ENCODE measurements around the gene CRTC3. TPM values are rescaled to one million over a fixed set of nuclear protein-coding genes. Genes with fewer than 3 reads are reported as not detected.
"Not testable (repeated sequence)": the region's sequence is repeated elsewhere in the genome, so short reads cannot be mapped to it uniquely, and the experiment has no call there.

The CRTC3 gene
- total RNA-seq, 8 experiments from 2014 or later = 8.1 to 33.1 (median 11.8) TPM

GRCh38 chr15:90683371-90683770 lies 153.6 kb downstream of the CRTC3 start:
- ATAC-seq (replicated peaks in 6 of 8) = no peak
- Histone ChIP-seq H3K27ac (no peak overlapping the region), H3K4me1 (replicated peaks in 1 of 2) (no peaks in the 10 kb centered on the region), H3K4me3 (no peak overlapping the region)
- in situ Hi-C loops (cut with MboI; ENCODE audit: low pct_unique_long_range_greater_than_20kb in 2 of 9, low sequenced_read_pairs in 9 of 9, unreplicated experiment in 9 of 9) = no loop called here
- 58 to 100% (median 90%) methylated on average over 1 to 7 of the region's 10 CpGs; no CpG with 5 or more reads in 2 of the 10 experiments for WGBS, 10 experiments

DNA sequence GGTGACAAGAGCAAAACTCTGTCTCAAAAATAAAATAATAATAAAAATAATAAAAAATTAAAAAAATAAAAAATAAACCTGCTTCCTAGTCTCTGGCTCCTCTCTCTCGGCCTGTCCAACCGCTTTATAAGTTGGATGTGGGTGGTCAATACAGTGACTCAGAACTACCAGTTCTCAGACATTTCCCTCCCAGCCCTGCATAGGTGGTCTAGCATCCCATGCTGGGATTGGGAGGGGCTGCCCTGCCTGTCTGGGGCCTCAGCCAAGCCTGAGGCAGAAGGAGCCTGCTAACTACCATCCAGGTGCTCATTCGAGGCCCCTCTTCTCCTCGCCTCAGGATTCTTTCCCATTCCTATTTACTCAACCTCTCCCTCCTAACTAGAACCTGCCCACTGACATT lies 154.2 kb downstream of the CRTC3 start:
- Histone ChIP-seq H3K27ac (no peak overlapping the region), H3K4me3 (no peak overlapping the region), H3K4me1 (replicated peaks in 1 of 2) (no peaks in the 10 kb centered on the region)
- 67 to 96% (median 93%) methylated on average over 2 to 4 of the region's 4 CpGs; no CpG with 5 or more reads in 3 of the 10 experiments for WGBS, 10 experiments
- in situ Hi-C loops (cut with MboI; ENCODE audit: low pct_unique_long_range_greater_than_20kb in 2 of 9, low sequenced_read_pairs in 9 of 9, unreplicated experiment in 9 of 9) = no loop called here
- ATAC-seq (replicated peaks in 6 of 8) = no peak

DNA sequence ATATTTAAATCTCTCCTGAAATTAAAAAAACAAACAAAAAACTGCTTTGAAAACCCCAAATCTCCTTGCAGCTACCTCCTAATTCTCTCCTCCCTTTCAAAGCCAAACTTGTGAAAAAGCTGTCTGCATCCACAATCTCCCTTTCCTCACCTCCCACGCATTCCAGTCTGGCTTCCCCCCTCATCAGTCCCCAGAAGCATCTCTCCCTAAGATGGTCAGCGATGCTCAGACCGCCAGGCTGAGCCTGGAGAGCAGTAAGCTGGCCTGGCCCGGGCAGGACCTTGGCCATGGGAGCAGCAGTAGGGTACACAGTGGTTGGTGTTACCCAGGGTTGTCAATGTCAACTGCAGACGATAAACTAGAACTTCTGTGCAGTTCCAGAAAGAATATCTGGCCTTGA lies 154.6 kb downstream of the CRTC3 start:
- 20 to 100% (median 82%) methylated on average over 1 to 5 of the region's 5 CpGs; no CpG with 5 or more reads in 3 of the 10 experiments for WGBS, 10 experiments
- H3K4me1 ChIP-seq (replicated peaks in 1 of 2) = no peaks in the 10 kb centered on the region
- no peak overlapping the region for H3K27ac ChIP-seq
- in situ Hi-C loops (cut with MboI; ENCODE audit: low pct_unique_long_range_greater_than_20kb in 2 of 9, low sequenced_read_pairs in 9 of 9, unreplicated experiment in 9 of 9) = no loop called here
- ATAC-seq (replicated peaks in 6 of 8) = no peak
- no peak overlapping the region for H3K4me3 ChIP-seq

GRCh38 chr15:90685591-90686434 lies 156.1 kb downstream of the CRTC3 start:
- in situ Hi-C loops (cut with MboI; ENCODE audit: low pct_unique_long_range_greater_than_20kb in 2 of 9, low sequenced_read_pairs in 9 of 9, unreplicated experiment in 9 of 9) = no loop called here
- no peak overlapping the region for H3K27ac ChIP-seq
- 60 to 98% (median 88%) methylated on average over 1 to 11 of the region's 11 CpGs for WGBS, 10 experiments
- no peaks in the 10 kb centered on the region for H3K4me1 ChIP-seq (replicated peaks in 1 of 2)
- H3K4me3 ChIP-seq = no peak overlapping the region
- ATAC-seq (replicated peaks in 6 of 8) = no peak

- in situ Hi-C loops (cut with MboI; ENCODE audit: low pct_unique_long_range_greater_than_20kb in 2 of 9, low sequenced_read_pairs in 9 of 9, unreplicated experiment in 9 of 9) = no loop called here
- WGBS, 10 experiments = 67 to 100% (median 90%) methylated on average over 1 to 3 of the region's 3 CpGs; no CpG with 5 or more reads in 3 of the 10 experiments
- H3K4me1 ChIP-seq (replicated peaks in 1 of 2) = no peaks in the 10 kb centered on the region
- ATAC-seq (replicated peaks in 6 of 8) = no peak
- no peak overlapping the region for H3K27ac ChIP-seq
- no peak overlapping the region for H3K4me3 ChIP-seq
These were observed 156.9 kb downstream of the CRTC3 start for GRCh38 chr15:90686435-90687218.

DNA sequence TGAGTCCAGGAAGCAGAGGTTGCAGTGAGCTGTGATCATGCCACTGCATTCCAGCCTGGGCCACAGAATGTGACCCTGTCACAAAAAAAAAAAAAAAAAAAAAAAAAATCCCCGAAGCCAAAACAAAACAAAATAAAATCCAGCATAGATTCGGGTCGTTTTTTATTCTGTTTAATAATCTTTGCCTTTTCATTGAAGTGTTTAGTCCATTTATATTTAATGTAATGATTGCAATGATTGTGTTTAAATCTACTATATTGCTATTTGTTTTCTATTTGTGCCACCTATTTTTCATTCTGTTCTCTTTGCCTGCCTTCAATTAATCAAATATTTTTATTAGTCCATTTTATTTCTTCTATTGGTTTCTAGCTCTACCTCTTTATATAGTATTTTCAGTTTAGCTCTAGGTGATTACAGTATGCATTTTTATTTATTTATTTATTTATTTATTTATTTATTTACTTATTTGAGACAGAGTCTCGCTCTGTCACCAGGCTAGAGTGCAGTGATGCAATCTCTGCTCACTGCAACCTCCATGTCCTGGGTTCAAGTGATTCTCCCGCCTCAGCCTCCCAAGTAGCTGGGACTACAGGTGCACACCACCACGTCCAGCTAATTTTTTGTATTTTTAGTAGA lies 159.7 kb downstream of the CRTC3 start:
- H3K4me3 ChIP-seq; H3K4me1 ChIP-seq (replicated peaks in 1 of 2); ATAC-seq (replicated peaks in 6 of 8); H3K27ac ChIP-seq; in situ Hi-C loops (cut with MboI; ENCODE audit: low pct_unique_long_range_greater_than_20kb in 2 of 9, low sequenced_read_pairs in 9 of 9, unreplicated experiment in 9 of 9): not testable (repeated sequence)
- 73 to 100% (median 90%) methylated on average over 4 to 6 of the region's 6 CpGs; no CpG with 5 or more reads in 1 of the 10 experiments for WGBS, 10 experiments

GRCh38 chr15:90690585-90690984 lies 160.9 kb downstream of the CRTC3 start:
- in situ Hi-C loops (cut with MboI; ENCODE audit: low pct_unique_long_range_greater_than_20kb in 2 of 9, low sequenced_read_pairs in 9 of 9, unreplicated experiment in 9 of 9) = no loop called here
- H3K4me1 ChIP-seq (replicated peaks in 1 of 2) = no peaks in the 10 kb centered on the region
- no peak for ATAC-seq (replicated peaks in 6 of 8)
- H3K27ac ChIP-seq = no peak overlapping the region
- H3K4me3 ChIP-seq = no peak overlapping the region
- 25 to 100% (median 76%) methylated on average over 1 to 2 of the region's 2 CpGs; no CpG with 5 or more reads in 1 of the 10 experiments for WGBS, 10 experiments

DNA sequence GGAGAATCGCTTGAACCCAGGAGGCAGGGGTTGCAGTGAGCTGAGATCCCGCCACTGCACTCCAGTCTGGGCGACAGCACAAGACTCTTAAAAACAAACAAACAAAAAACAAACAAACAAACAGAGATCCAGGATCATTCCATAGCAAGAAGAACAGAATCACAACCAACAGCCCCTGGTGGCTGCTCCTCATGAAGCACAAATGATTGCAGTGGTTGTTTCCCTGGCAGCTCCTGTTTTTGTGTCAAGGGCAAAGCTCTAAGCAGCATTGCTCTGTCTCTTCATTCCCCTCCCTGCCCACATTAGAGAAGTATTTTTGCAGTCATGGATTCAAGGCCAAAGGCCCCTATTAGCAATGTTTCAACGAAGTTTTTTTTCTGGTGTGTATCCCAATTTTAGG lies 161.6 kb downstream of the CRTC3 start:
- in situ Hi-C loops (cut with MboI; ENCODE audit: low pct_unique_long_range_greater_than_20kb in 2 of 9, low sequenced_read_pairs in 9 of 9, unreplicated experiment in 9 of 9) = no loop called here
- H3K27ac ChIP-seq = no peak overlapping the region
- ATAC-seq (replicated peaks in 6 of 8) = no peak
- WGBS, 10 experiments = 20 to 90% (median 76%) methylated on average over 1 to 4 of the region's 4 CpGs; no CpG with 5 or more reads in 2 of the 10 experiments
- H3K4me1 ChIP-seq (replicated peaks in 1 of 2) = no peaks in the 10 kb centered on the region
- H3K4me3 ChIP-seq = no peak overlapping the region

DNA sequence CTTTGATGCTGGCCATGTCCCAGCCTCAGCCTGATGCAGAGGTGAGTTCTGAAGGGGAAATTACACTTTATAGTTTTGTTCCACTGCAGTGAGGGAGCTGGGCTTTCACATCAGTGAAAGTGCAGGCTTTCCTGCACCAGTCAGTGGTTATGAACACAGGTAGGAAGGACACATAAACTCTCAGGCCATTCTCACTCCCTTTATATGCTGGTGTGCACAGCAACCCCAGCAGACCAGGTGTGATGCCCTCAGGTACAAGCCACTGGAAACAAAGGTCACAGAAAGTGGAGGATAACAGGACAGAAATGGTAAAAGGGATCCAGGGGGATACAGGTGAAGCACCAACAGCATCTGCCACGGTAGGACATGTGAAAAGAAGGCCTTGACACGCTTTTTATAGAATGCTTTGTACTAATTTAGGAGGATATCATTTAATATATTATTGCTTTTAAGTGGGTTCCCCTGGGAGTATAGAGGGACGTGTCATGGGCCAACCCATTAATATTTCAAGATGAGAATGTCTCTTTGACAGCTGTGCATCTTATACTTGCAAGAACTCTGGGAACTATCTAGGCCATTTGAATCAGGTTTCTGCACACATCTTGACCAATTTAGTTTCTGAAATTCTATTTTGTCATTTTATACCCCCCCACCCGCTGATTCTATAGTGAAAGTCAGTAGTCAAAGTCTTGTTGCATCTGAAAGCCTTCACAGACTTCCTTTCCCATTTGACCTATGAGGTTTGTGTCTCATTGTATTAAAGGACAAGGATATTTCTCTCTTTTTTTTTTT lies 162.5 kb downstream of the CRTC3 start:
- Histone ChIP-seq H3K4me1 (replicated peaks in 1 of 2) (no peaks in the 10 kb centered on the region), H3K27ac (no peak overlapping the region), H3K4me3 (no peak overlapping the region)
- no peak for ATAC-seq (replicated peaks in 6 of 8)
- 70 to 100% (median 93%) methylated on average over 1 to 4 of the region's 4 CpGs; no CpG with 5 or more reads in 3 of the 10 experiments for WGBS, 10 experiments
- in situ Hi-C loops (cut with MboI; ENCODE audit: low pct_unique_long_range_greater_than_20kb in 2 of 9, low sequenced_read_pairs in 9 of 9, unreplicated experiment in 9 of 9) = no loop called here

Other genes with a start within 250 kb of the CRTC3 start
- 1 to 10 TPM; 1.8 to 7.1 (median 3.5) TPM for gene ZNF774, start 177.6 kb upstream of the CRTC3 start, total RNA-seq
- 100 to 1,000 TPM in 1 of 8 experiments, 10 to 100 TPM in 7; 15.6 to 109 (median 44.6) TPM for gene IQGAP1, start 141.7 kb upstream of the CRTC3 start, total RNA-seq
- gene BLM, start 187.4 kb downstream of the CRTC3 start, total RNA-seq = 10 to 100 TPM in 2 of 8 experiments, 1 to 10 TPM in 6; 1.2 to 15.8 (median 4.2) TPM

Measured in motor neuron (in vitro differentiated cells).